ENCODE data around the gene PTH2.

DNA sequence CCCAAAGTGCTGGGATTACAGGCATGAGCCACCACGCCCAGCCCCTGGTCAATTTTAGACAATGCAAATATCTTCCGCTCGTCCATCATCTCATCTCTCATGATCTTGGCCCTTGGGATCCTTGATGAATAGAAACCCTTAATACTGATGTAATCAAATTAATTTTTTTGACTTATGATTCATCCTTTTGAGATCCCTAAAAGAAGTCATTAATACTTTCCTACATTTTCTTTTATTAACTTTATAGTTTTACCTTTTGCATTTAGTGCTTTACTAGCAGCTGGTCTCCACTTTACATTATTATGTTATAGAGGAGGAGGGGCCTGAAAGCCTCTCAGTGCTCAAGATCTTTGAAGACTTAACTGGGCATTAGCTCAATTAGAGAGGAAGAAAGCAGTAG, 42.9 kb downstream of the PTH2 start:
- TF ChIP-seq, protein P1, sequence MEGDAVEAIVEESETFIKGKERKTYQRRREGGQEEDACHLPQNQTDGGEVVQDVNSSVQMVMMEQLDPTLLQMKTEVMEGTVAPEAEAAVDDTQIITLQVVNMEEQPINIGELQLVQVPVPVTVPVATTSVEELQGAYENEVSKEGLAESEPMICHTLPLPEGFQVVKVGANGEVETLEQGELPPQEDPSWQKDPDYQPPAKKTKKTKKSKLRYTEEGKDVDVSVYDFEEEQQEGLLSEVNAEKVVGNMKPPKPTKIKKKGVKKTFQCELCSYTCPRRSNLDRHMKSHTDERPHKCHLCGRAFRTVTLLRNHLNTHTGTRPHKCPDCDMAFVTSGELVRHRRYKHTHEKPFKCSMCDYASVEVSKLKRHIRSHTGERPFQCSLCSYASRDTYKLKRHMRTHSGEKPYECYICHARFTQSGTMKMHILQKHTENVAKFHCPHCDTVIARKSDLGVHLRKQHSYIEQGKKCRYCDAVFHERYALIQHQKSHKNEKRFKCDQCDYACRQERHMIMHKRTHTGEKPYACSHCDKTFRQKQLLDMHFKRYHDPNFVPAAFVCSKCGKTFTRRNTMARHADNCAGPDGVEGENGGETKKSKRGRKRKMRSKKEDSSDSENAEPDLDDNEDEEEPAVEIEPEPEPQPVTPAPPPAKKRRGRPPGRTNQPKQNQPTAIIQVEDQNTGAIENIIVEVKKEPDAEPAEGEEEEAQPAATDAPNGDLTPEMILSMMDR (IDR thresholded peaks at IDR 0.05): no peak
- no peak for TF ChIP-seq POLR2A (IDR thresholded peaks at IDR 0.05)

Data from body of pancreas (tissue), 4 donors.